IPS DF 6.9 (cell line): ENCODE data around the gene PXMP2.
"Not testable (repeated sequence)": the region's sequence is repeated elsewhere in the genome, so short reads cannot be mapped to it uniquely, and the experiment has no call there.

ENCODE experiments used
- DNase-seq: peaks from one replicate; pipeline ENCODE4 v3.0.0-alpha.2; 2013; ENCODE audit warnings: low read depth, low spot score
- H3K27ac ChIP-seq: one replicate; pipeline ENCODE4 v1.5.1; 2013; ENCODE audit warnings: low read length, control low read depth
- H3K27me3 ChIP-seq: 2 replicates; pipeline ENCODE4 v1.6.1; 2013; ENCODE audit warnings: mild to moderate bottlenecking, low read length; ENCODE audit not compliant: control insufficient read depth, insufficient read depth
- H3K36me3 ChIP-seq: 2 replicates; pipeline ENCODE4 v1.6.1; 2013; ENCODE audit warnings: low read length; ENCODE audit not compliant: control insufficient read depth, insufficient read depth
- H3K4me1 ChIP-seq: 2 replicates; pipeline ENCODE4 v1.6.1; 2013; ENCODE audit warnings: low read length; ENCODE audit not compliant: control insufficient read depth, insufficient read depth
- H3K4me3 ChIP-seq: 2 replicates; pipeline ENCODE4 v1.5.1; 2013; ENCODE audit warnings: mild to moderate bottlenecking, low read length
- H3K9me3 ChIP-seq: 2 replicates; pipeline ENCODE4 v1.6.1; 2013; ENCODE audit warnings: low read length, inconsistent platforms; ENCODE audit not compliant: control insufficient read depth, insufficient read depth
- WGBS: extraction: QIAGEN DNeasy Blood & Tissue Kit; methylation state at CpG from one replicate; pipeline ENCODE4 v1.1.7; 2013; ENCODE audit warnings: mixed read lengths, missing lambda C conversion rate; ENCODE audit not compliant: insufficient read length, insufficient coverage; 5-methylcytosine and 5-hydroxymethylcytosine counted together

The PXMP2 gene

GRCh38 chr12:132673288-132674179, 13.9 kb upstream of the PXMP2 start:
- no peaks in the 10 kb centered on the region for H3K27me3 ChIP-seq
- DNase-seq: no peak
- no CpG with 5 or more reads among the region's 27 CpGs for WGBS
- no peaks in the 10 kb centered on the region for H3K4me1 ChIP-seq
- no peak overlapping the region for H3K4me3 ChIP-seq
- H3K9me3 ChIP-seq: no peaks in the 10 kb centered on the region
- H3K36me3 ChIP-seq: peaks cover 51% of the 10 kb centered on the region
- H3K27ac ChIP-seq: no peak overlapping the region

- Histone ChIP-seq H3K9me3 (no peaks in the 10 kb centered on the region), H3K27me3 (no peaks in the 10 kb centered on the region), H3K4me3 (no peak overlapping the region), H3K4me1 (no peaks in the 10 kb centered on the region), H3K36me3 (peaks cover 51% of the 10 kb centered on the region), H3K27ac (no peak overlapping the region)
- no peak for DNase-seq
- no CpG with 5 or more reads among the region's 5 CpGs for WGBS
These were observed 12.8 kb upstream of the PXMP2 start for GRCh38 chr12:132674561-132674960.

GRCh38 chr12:132675757-132676432, 11.5 kb upstream of the PXMP2 start:
- H3K36me3 ChIP-seq: peaks cover 50% of the 10 kb centered on the region
- H3K4me3 ChIP-seq: no peak overlapping the region
- no peak for DNase-seq
- no peaks in the 10 kb centered on the region for H3K9me3 ChIP-seq
- no peaks in the 10 kb centered on the region for H3K27me3 ChIP-seq
- no peak overlapping the region for H3K27ac ChIP-seq
- no peaks in the 10 kb centered on the region for H3K4me1 ChIP-seq
- WGBS: no CpG with 5 or more reads among the region's 14 CpGs

- no peak overlapping the region for H3K4me3 ChIP-seq
- DNase-seq: no peak
- no CpG with 5 or more reads among the region's 9 CpGs for WGBS
- H3K27ac ChIP-seq: no peak overlapping the region
- no peaks in the 10 kb centered on the region for H3K4me1 ChIP-seq
- H3K27me3 ChIP-seq: no peaks in the 10 kb centered on the region
- peaks cover 44% of the 10 kb centered on the region for H3K36me3 ChIP-seq
- H3K9me3 ChIP-seq: no peaks in the 10 kb centered on the region
These were observed 9.9 kb upstream of the PXMP2 start for GRCh38 chr12:132677492-132677891.

GRCh38 chr12:132685400-132685799, 2.0 kb upstream of the PXMP2 start:
- Histone ChIP-seq H3K36me3 (no peaks in the 10 kb centered on the region), H3K27me3 (peaks cover 4% of the 10 kb centered on the region; the same call in 1 of the 2 replicates), H3K9me3 (no peaks in the 10 kb centered on the region), H3K4me1 (0 out of 2 replicates have a peak, but pooled peaks cover 1% of the 10 kb centered on the region), H3K4me3 (no peak overlapping the region), H3K27ac (no peak overlapping the region)
- DNase-seq: no peak
- no CpG with 5 or more reads among the region's 5 CpGs for WGBS

GRCh38 chr12:132686825-132687210, 569 bp upstream of the PXMP2 start:
- H3K4me1 ChIP-seq: 0 out of 2 replicates have a peak, but pooled peaks cover 1% of the 10 kb centered on the region

GRCh38 chr12:132689227-132689626, 1.8 kb downstream of the PXMP2 start:
- no peak for DNase-seq

More at GRCh38 chr12:132686825-132687210, 569 bp upstream of the PXMP2 start:
- H3K27ac ChIP-seq: no peak overlapping the region
- no peak for DNase-seq
- H3K36me3 ChIP-seq: no peaks in the 10 kb centered on the region
- H3K9me3 ChIP-seq: no peaks in the 10 kb centered on the region
- peak overlapping the region; percentile 96 for H3K4me3 ChIP-seq
- WGBS: no CpG with 5 or more reads among the region's 55 CpGs
- H3K27me3 ChIP-seq: peaks cover 4% of the 10 kb centered on the region; the same call in 1 of the 2 replicates

GRCh38 chr12:132690112-132690511, 2.7 kb downstream of the PXMP2 start:
- H3K4me1 ChIP-seq: 0 out of 2 replicates have a peak, but pooled peaks cover 1% of the 10 kb centered on the region
- H3K36me3 ChIP-seq: no peaks in the 10 kb centered on the region
- H3K27ac ChIP-seq: no peak overlapping the region
- H3K9me3 ChIP-seq: no peaks in the 10 kb centered on the region
- no peak for DNase-seq
- no peak overlapping the region for H3K4me3 ChIP-seq
- H3K27me3 ChIP-seq: peaks cover 4% of the 10 kb centered on the region; the same call in 1 of the 2 replicates
- no CpG with 5 or more reads among the region's 9 CpGs for WGBS

More at GRCh38 chr12:132689227-132689626, 1.8 kb downstream of the PXMP2 start:
- no peaks in the 10 kb centered on the region for H3K36me3 ChIP-seq
- H3K27me3 ChIP-seq: peaks cover 4% of the 10 kb centered on the region; the same call in 1 of the 2 replicates
- no CpG with 5 or more reads among the region's 18 CpGs for WGBS
- H3K4me1 ChIP-seq: 0 out of 2 replicates have a peak, but pooled peaks cover 1% of the 10 kb centered on the region
- no peak overlapping the region for H3K27ac ChIP-seq
- peak overlapping the region; percentile 7; the same call in 1 of the 2 replicates for H3K4me3 ChIP-seq
- no peaks in the 10 kb centered on the region for H3K9me3 ChIP-seq

- not testable (repeated sequence) for H3K27me3 ChIP-seq, DNase-seq, H3K4me3 ChIP-seq, H3K9me3 ChIP-seq, H3K4me1 ChIP-seq, H3K36me3 ChIP-seq, H3K27ac ChIP-seq
- WGBS: no CpG with 5 or more reads among the region's 3 CpGs
These were observed 4.6 kb downstream of the PXMP2 start for GRCh38 chr12:132692030-132692429.

- H3K4me3 ChIP-seq, H3K4me1 ChIP-seq, DNase-seq, H3K9me3 ChIP-seq, H3K27me3 ChIP-seq, H3K27ac ChIP-seq, H3K36me3 ChIP-seq: not testable (repeated sequence)
- no CpG with 5 or more reads among the region's 3 CpGs for WGBS
These were observed 7.5 kb downstream of the PXMP2 start for GRCh38 chr12:132694888-132695287.
